NT2/D1 (cell line): ENCODE measurements around the gene SLAMF6.

ENCODE experiments used
- SUZ12 ChIP-seq: IDR thresholded peaks from 2 replicates; pipeline ENCODE4 v1.6.1; 2011; ENCODE audit not compliant: insufficient read length, insufficient read depth; ENCODE audit errors: extremely low read depth
- ZNF274 ChIP-seq: IDR thresholded peaks from 2 replicates; pipeline ENCODE4 v1.6.1; 2011; ENCODE audit warnings: mild to moderate bottlenecking, low read depth, low read length

DNA sequence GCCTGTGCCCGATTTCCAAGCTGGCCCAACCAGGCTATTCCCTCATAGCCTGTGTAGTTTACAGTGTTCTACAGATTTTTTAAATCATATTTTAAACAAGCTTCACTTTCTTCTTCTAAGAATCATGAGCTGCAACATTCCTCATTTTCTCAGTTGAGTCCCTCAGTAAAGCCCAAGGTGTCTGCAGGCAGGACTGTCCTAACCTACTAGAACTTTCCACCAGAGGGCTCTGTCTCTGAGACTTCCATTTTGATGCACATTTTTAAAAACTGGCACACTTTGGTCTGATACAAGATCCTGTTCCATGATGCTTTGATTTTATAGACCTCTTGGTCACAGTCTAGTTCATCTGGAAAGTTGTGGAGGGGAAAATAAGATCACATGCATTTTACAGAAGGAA, 21.6 kb upstream of the SLAMF6 start:
- TF ChIP-seq ZNF274: no peak
- no peak for TF ChIP-seq SUZ12
